GM21423 (cell line): ENCODE measurements around the gene CORO2A.

Source experiments
- ATAC-seq: cut with Tn5 transposase; IDR thresholded peaks from one replicate; pipeline ENCODE4 v1.9.1; 2021; ENCODE audit warnings: mild to moderate bottlenecking, moderate library complexity; ENCODE audit not compliant: unreplicated experiment

Gene CORO2A, protein sequence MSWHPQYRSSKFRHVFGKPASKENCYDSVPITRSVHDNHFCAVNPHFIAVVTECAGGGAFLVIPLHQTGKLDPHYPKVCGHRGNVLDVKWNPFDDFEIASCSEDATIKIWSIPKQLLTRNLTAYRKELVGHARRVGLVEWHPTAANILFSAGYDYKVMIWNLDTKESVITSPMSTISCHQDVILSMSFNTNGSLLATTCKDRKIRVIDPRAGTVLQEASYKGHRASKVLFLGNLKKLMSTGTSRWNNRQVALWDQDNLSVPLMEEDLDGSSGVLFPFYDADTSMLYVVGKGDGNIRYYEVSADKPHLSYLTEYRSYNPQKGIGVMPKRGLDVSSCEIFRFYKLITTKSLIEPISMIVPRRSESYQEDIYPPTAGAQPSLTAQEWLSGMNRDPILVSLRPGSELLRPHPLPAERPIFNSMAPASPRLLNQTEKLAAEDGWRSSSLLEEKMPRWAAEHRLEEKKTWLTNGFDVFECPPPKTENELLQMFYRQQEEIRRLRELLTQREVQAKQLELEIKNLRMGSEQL

GRCh38 chr9:98192503-98193335 lies at the start of gene CORO2A:
Gene CORO2A (minus strand): TSS chr9:98192637. CDS start chr9:98157660, 34,977 bp downstream.
- ATAC-seq = no peak

DNA sequence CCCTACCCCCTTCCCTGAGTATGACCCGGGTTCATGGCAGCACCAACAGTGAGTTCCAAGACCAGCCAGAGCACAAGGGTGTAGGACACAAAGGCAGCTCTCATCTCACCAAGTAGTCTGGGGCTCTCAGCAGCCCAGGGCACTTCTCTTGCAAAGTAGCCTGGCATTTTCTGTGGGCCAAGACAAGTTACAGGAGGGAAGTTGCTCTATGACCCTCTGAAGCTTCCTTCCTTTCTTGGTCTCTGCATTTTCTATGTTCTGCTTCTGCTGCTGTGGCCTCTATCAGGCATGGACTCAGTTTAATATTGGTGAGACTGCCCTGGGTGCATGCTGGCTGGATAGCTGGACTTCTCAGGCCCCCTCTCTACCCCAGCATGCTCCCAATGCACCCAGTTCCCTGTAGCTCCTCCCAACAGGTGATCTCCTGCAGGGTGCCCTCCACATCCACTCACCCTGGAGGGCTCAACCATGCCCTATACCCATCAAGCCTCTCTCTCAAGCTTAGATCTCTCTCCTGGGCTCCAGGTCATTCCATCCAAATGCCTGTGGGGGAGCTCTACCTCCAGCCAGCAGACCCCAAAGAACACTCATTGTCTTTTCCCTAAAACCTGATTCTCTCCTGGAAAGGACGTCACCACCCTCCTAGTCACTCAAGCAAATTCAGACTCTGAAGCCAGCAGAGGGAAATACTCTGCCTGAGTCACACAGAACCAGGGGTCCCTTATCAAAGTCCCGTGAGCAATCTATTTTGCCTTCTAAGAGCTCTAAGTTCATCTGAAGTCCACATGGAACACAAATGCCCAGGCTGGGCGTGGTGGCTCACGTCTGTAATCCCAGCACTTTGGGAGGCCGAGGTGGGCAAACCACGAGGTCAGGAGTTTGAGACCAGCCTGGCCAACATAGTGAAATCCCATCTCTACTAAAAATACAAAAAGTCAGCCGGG lies 49.2 kb upstream of the CORO2A start:
- ATAC-seq = no peak

DNA sequence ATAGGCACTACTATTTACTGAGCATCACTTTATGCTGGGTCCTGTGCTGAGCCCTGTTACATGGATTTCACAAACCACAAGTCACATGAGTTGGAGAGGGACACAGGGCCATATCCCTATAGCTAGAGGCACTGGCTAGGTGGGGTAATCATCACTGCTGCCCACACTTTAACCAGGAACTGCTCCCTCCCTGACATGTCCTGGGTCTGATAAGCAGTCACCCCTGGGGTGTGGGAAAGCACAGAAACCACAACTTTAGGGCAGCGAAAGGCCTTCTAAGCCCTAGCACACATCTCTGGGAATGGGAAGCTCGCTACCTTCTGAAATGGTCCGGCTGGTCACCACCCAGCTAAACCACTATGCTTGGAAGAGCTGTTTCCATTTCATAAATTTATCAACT lies 48.0 kb upstream of the CORO2A start:
- no peak for ATAC-seq

GRCh38 chr9:98236901-98237487 lies 44.6 kb upstream of the CORO2A start:
- ATAC-seq = no peak

- ATAC-seq = no peak
Observed at GRCh38 chr9:98235126-98235525, 42.7 kb upstream of the CORO2A start.

DNA sequence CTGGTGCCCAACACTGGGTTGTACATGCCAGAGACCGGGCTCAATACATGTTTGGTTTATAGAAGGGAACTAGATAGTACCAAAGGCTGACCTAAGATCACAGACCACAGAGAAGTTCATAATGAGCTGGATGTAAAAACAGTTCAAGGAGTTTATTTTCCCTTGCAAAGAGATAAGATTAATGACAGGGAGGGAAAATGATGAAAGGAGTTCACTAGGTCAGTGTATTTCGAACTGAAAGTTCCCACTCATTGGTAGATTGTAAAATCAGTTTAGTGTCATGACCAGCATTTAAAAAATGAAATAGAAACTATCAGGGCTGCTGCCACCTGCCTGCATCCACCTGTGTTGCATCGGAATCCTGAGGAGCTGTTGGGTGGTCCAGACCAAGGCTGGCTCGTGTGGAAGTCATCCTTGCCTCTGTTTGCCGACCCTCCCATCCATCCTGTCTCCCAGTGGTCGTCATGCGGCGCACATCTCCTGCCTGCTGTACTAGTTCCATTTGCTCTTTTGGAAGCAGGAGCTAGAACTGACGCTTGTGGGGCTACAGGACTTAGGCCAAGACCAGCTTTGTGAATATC lies 41.9 kb upstream of the CORO2A start:
- ATAC-seq = no peak

- ATAC-seq = no peak
Observed at GRCh38 chr9:98232926-98233325, 40.5 kb upstream of the CORO2A start.

DNA sequence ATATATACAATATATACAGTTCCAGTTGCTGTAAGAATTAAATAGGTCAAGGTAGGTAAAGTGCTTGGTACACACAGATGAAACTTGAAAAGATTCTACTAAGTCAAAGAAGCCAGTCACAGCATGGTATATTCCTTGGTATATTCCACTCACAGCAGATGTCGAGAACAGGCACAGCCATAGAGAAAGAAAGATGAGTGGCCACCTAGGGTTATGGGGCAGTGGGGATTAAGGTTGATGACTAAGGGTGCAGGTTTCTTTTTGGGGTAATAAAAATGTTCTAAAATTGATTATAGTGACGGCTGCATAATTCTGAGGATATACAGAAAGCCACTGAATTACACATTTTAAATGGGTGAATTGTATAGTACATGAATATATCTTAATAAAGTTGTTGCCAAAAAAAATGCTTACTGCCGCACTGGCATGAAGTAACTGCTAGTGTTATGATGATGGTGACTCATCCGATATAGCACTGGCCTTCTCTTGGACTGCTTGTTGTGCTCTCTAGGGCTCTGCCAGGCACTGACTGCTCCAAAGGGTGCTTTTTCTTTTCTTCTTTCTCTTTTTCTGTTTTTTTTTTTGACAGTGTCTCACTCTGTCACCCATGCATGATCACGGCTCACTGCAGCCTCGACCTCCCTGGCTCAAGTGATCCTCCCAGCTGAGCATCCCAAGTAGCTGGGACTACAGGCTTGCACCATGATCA lies 39.5 kb upstream of the CORO2A start:
- no peak for ATAC-seq

- ATAC-seq = no peak
Observed at GRCh38 chr9:98230789-98231188, 38.4 kb upstream of the CORO2A start.

DNA sequence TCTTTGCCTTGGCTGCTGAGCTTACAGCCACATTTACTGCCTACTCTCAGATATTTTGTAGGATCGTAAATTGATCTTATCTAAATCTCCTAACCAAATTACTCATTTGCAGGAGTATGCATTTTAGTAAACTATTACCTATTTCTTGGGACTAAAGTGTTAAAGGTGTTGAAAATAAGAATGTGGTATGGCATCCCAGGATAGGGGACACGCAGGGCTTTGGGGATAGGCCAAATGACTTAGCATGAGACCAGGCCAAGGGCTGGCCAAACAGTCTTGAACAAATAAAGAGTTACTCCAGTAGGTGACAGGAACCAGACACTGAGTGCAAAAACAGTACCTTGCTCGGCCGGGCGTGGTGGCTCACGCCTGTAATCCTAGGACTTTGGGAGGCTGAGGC lies 37.9 kb upstream of the CORO2A start:
- no peak for ATAC-seq

- no peak for ATAC-seq
Observed at GRCh38 chr9:98229620-98230019, 37.2 kb upstream of the CORO2A start.

GRCh38 chr9:98229090-98229395 lies 36.6 kb upstream of the CORO2A start:
- ATAC-seq = no peak

DNA sequence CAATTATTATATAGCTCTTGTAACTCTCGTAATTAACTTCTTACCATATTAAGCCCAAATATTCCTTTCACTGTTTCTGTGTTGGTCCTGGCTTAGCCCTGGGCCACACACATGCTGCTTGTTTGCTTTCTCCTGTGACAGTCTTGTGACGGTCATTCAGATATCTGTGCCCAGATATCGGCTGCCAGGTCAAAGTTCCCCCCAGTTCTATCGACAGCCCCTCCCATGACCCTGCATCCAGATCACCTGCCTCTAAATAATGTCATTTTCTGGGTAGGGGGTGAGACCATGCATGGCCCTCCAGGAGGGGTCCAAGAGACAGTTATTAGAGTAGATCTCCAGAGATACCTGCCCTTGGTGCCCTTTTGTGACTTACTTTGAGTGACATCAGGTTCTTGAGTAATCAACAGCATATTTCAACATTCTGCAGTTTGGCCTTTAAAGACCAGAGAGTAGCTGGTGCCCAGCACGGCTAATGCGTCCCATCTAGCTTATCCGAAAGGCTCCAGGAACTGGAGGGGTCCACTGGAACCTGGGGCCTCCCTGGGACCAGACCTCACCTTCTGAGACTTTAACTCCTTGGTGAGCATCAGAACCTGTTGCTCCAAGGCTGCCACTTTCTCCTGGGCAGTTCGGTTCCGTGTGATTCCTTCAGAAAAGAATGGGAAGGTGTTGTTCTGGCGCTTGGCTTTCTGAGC lies 36.1 kb upstream of the CORO2A start:
- no peak for ATAC-seq

GRCh38 chr9:98227883-98228282 lies 35.4 kb upstream of the CORO2A start:
- no peak for ATAC-seq

GRCh38 chr9:98226957-98227356 lies 34.5 kb upstream of the CORO2A start:
- ATAC-seq = no peak

DNA sequence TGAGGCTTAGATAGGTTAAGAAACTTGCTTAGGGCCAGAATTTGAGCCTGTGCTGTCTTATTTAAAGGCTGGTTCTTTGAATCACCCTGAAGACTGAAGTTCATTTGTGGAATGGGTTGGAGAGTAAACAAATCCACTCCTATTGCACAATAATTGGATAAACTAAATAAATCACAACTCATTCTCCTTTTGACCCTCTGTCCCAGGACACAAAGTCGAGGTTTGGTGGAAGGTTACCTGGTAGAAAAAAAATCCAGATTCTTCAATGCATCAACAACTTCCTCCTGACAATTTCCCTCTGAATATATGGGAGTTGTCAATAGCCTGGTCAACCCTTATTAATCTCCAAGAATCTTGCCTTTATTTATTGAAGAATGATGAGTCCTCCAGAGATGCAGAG lies 34.1 kb upstream of the CORO2A start:
- ATAC-seq = no peak

DNA sequence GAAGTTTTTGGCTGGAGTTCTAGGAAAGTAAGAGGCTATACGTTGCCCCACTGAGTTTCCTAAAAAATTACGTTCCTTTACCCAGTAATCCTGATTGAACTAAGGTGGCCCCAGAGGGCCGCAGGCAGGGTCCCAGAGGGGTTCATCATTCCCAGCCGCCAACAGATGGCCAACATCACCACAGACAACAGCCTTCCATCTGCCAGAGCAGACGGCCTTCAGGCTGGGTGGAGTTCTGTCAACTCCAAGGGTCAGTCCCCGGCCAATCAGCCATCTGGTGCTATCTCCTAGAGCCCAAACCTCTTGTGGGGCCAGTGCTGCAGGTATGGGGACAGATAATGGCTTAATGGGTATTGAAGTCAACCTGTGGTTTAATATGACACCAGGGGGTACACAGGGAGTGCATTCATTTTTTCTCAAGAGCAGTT lies 32.6 kb upstream of the CORO2A start:
- no peak for ATAC-seq

GRCh38 chr9:98222885-98223691 lies 30.7 kb upstream of the CORO2A start:
- no peak for ATAC-seq
